Right atrium auricular region (tissue), 2 donors: ENCODE measurements around the gene DUSP12. TPM values are rescaled to one million over a fixed set of nuclear protein-coding genes. Genes with fewer than 3 reads are reported as not detected.
"Not testable (repeated sequence)": the region's sequence is repeated elsewhere in the genome, so short reads cannot be mapped to it uniquely, and the experiment has no call there.

Experiments used
- DNase-seq: peaks from one replicate; pipeline ENCODE4 v3.0.0-alpha.2; 2019; ENCODE audit warnings: low spot score
- H3K27ac ChIP-seq, 2 donors: fragments of 200-600 bp; sonication (generic); 1 replicate in 1 of 2; 2 replicates in 1 of 2; pipeline ENCODE4 v1.5.1; 2016 to 2019
- H3K27me3 ChIP-seq, 2 donors: fragments of 200-600 bp; sonication (generic); one replicate each; pipeline versions ENCODE4 v1.5.1 to v1.6.0; 2017 to 2019
- H3K36me3 ChIP-seq: fragments of 200-600 bp; sonication (generic); one replicate; pipeline ENCODE4 v1.5.1; 2016
- H3K4me1 ChIP-seq, 2 donors: fragments of 200-600 bp; sonication (generic); one replicate each; pipeline versions ENCODE4 v1.5.1 to v1.6.0; 2017 to 2019
- H3K4me3 ChIP-seq, 2 donors: fragments of 200-600 bp; sonication (generic); 1 replicate in 1 of 2; 2 replicates in 1 of 2; pipeline ENCODE4 v1.5.1; 2017 to 2019; ENCODE audit warnings: mild to moderate bottlenecking in 1 of 2, moderate library complexity in 1 of 2
- H3K9me3 ChIP-seq, 2 donors: fragments of 200-600 bp; sonication (generic); one replicate each; pipeline ENCODE4 v1.5.1; 2019
- total RNA-seq, 2 donors: library from RNA; depleted of rRNA; stranded (reverse); fragments of >200 nt; gene quantifications; one replicate each; pipeline ENCODE4 v1.1.0, GENCODE V29; 2016
- TF ChIP-seq, protein P1 (sequence below), 2 donors: fragments of 200-600 bp; sonication (generic); IDR thresholded peaks; one replicate each; pipeline ENCODE4 v1.5.1; 2019; ENCODE audit warnings: antibody characterized with exemption in 2 of 2

Gene DUSP12
- total RNA-seq, 2 donors from 2014 or later: 10.4 to 11.0 TPM

DNA sequence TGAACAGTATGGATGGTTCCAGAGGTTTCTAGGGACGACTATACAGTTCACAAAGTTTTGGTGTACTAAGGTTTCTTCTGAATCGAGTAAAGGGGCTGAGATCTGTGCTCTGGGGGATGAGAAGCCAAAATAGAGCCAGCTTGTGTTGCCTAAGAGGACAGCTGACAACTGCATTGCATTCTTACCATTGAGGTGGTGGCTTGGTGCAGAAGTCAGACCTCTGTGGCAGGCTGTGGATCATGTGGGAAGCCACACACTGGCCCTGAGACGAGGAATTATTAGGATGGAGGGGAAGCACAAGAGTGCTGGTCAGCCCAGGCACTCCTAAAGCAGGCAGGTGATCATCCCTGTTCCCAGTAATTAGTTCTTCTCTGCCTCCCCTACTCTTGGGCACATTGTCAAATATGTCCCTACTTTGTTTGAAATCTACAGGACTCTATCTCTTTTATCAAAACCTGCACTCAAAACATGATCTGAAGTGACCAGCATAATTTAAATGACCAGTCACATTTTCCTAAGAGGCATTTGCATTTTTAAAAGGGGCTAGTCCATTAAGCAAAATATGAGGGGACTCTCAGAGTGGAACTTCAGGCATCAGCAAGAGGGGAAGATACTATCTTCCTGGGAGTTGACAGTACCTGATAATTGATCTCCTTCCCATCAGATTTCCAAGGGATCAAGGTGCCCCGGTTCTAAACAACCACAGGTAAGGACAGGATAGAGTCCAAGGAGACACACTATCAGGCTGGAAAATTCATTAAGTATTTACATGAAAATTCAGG, 28.4 kb upstream of the DUSP12 start, which contains the start of gene FCRLB:
FCRLB (plus strand) TSS at position 589 of the 782 bp plus-strand sequence. CDS start 1,129 bp downstream, outside the sequence.
- H3K4me1 ChIP-seq: peaks cover 0 to 9% of the 10 kb centered on the region in 2 donors
- no peaks in the 10 kb centered on the region for H3K36me3 ChIP-seq
- no peak within 1 kb of the TSS for H3K27ac ChIP-seq
- TF ChIP-seq, protein P1, sequence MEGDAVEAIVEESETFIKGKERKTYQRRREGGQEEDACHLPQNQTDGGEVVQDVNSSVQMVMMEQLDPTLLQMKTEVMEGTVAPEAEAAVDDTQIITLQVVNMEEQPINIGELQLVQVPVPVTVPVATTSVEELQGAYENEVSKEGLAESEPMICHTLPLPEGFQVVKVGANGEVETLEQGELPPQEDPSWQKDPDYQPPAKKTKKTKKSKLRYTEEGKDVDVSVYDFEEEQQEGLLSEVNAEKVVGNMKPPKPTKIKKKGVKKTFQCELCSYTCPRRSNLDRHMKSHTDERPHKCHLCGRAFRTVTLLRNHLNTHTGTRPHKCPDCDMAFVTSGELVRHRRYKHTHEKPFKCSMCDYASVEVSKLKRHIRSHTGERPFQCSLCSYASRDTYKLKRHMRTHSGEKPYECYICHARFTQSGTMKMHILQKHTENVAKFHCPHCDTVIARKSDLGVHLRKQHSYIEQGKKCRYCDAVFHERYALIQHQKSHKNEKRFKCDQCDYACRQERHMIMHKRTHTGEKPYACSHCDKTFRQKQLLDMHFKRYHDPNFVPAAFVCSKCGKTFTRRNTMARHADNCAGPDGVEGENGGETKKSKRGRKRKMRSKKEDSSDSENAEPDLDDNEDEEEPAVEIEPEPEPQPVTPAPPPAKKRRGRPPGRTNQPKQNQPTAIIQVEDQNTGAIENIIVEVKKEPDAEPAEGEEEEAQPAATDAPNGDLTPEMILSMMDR (IDR thresholded peaks at IDR 0.05): no peak
- no peak within 1 kb of the TSS for H3K4me3 ChIP-seq
- H3K27me3 ChIP-seq: no peaks in the 10 kb centered on the region
- no peak for DNase-seq
- no peaks in the 10 kb centered on the region for H3K9me3 ChIP-seq

DNA sequence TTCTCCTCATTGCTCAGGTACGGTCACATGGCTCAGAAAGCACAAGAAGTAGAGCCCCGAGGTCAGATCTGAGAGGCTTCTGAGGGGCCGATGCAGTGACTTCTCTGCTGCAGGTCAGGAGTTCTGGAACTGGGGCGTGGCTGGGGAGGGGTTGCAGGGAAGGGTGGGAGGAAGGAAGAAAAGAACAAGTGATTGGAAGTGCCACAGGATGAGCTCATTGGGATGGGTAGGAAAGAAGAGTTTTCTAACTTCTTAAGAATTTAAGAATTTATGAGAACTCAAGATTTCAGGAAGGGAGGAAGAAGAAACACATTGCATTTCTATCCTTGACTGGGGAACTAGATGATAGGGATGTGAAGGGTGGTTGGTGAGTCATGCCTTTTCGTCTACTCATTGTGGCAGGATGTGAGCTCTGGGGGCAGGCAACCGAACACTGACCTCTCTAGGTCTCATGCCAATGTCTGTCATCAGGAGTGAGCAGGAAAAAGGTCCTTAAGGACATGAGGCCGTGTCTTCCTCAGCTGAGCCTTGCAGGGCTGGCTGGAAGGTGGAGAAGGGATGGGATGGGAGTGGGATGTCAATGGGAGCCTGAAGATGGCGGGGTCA, 27.7 kb upstream of the DUSP12 start:
- H3K36me3 ChIP-seq: no peaks in the 10 kb centered on the region
- TF ChIP-seq, protein P1 (IDR thresholded peaks at IDR 0.05): no peak
- no peak overlapping the region for H3K4me3 ChIP-seq
- DNase-seq: no peak
- H3K9me3 ChIP-seq: no peaks in the 10 kb centered on the region
- no peak overlapping the region for H3K27ac ChIP-seq
- H3K4me1 ChIP-seq: peaks cover 0 to 9% of the 10 kb centered on the region in 2 donors
- H3K27me3 ChIP-seq: no peaks in the 10 kb centered on the region

DNA sequence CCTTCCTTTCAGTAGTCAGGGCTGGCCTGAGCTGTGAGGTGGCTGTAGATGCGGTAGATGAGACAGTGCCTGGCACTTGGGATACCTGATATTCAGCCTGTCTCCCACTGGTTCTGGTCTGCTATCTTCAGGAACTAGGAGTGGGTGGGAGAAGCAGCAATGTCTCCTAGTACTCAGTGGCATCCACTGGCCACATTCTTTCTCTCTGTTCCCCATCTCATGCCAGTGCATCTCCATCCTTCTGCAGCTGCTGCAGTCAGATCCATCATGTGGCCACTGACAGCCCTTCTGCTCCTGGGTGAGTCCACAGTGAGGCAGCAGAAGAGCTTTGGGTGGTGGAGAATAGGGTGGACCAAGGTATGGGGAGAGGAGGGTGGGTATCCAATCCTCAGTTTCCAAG, 27.2 kb upstream of the DUSP12 start:
- H3K36me3 ChIP-seq: no peaks in the 10 kb centered on the region
- H3K9me3 ChIP-seq: no peaks in the 10 kb centered on the region
- no peak overlapping the region for H3K27ac ChIP-seq
- DNase-seq: no peak
- TF ChIP-seq, protein P1 (IDR thresholded peaks at IDR 0.05): no peak
- H3K27me3 ChIP-seq: no peaks in the 10 kb centered on the region
- peaks cover 0 to 12% of the 10 kb centered on the region in 2 donors for H3K4me1 ChIP-seq
- no peak overlapping the region for H3K4me3 ChIP-seq

DNA sequence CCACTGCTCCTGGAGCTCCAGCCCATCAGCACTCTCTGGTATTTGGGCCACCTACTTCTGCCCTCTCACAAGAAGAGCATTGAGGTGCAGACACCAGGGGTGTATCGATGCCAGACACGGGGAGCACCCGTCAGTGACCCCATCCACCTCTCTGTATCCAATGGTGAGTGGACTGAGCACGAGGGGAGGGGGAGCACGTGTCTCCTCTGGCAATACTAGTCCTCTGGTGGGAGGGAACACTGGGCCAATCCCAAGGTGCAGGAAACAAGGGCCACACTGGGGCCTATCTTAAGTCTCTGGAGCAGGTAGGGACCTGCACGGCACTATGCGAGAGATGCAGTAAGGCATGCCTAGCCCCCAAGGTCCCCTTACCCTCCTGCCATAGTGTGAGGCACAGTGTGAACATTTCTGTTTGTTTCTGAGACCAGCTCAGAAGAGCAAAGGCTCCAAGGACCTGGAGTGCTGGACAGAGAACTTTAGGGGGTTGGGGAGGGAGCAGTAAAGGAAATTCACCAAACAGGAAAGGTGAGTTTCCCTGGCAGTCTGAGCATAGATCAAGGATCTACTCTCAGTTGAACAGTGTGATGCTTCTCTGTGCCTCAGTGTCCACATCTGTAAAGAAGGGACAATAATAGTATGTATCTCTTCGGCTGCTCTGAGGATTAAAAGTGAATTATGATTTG, 26.0 kb upstream of the DUSP12 start:
- DNase-seq: no peak
- Histone ChIP-seq H3K4me3 (no peak overlapping the region), H3K9me3 (no peaks in the 10 kb centered on the region), H3K27ac (no peak overlapping the region), H3K36me3 (no peaks in the 10 kb centered on the region), H3K27me3 (no peaks in the 10 kb centered on the region), H3K4me1 (peaks cover 0 to 15% of the 10 kb centered on the region in 2 donors)
- TF ChIP-seq, protein P1 (IDR thresholded peaks at IDR 0.05): no peak

DNA sequence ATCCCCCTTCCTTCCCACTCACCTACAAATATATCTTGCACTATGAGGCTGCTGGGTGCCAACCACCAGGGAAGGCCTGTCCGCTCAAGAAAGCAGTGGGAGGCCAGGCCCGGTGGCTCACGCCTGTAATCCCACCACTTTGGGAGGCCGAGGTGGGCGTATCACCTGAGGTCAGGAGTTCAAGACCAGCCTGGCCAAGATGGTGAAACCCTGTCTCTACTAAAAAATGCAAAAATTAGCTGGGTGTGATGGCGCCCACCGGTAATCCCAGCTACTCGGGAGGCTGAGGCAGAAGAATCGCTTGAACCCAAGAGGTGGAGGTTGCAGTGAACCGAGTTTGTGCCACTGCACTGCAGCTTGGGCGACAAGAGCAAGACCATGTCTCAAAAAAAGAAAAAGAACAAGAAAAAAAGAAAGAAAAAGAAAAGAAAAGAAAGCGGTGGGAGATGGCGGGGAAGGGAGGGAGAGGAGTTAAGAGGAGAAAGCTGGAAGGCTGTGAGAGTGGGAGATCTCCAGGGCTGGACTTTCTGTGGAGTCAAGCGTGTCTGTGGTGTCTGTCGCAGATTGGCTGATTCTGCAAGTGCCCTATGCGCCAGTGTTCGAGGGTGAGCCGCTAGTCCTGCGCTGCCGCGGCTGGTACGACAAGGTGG, 24.2 kb upstream of the DUSP12 start:
- DNase-seq: not testable (repeated sequence)

More for the DNA sequence above, 24.2 kb upstream of the DUSP12 start:
- not testable (repeated sequence) for H3K27me3 ChIP-seq, H3K36me3 ChIP-seq, H3K9me3 ChIP-seq
- Histone ChIP-seq H3K27ac (peak overlapping the region in 1 of 2 donors; percentile 81), H3K4me3 (peak overlapping the region; percentile 73 to 75), H3K4me1 (peaks cover 0 to 15% of the 10 kb centered on the region in 2 donors)
